Epithelial cell of prostate (primary cell): ENCODE data around the gene MCCD1.
"Not testable (repeated sequence)": the region's sequence is repeated elsewhere in the genome, so short reads cannot be mapped to it uniquely, and the experiment has no call there.

ENCODE experiments used
- DNase-seq: peaks from one replicate; pipeline ENCODE4 v3.0.0-alpha.2; 2011; ENCODE audit warnings: low read depth, low spot score
- H3K27ac ChIP-seq: fragments of 450-650 bp; 2 replicates; pipeline ENCODE4 v1.5.1; 2017; ENCODE audit warnings: mild to moderate bottlenecking

MCCD1 gene

DNA sequence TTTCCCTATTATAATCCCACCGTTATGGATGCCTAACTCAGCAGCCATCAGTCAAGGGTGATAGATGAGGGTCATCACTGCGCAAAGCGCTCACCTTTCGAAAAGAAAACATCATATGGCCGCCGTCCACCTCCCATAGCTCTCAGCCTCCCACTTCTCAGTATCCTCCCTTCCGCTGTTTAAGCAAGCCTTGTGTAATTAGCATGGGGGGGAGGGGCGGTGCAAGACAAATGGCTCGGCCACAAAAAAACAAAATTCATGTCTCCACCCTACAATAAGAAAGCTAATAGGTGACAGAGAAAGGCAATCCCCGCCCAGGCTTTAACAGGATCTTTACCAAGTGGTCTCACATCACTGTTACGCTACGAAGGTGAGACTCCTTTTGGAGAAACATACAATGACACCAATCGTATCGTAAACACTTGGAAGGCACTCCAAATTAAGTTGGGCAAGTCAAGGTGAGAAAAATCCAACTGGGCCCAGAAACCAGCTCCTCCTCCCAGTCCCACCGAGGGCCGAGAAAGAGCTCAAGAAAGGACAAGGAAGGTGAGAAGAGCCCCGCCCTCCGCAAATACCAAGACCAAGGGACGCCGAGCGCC is 12.4 kb downstream of the MCCD1 start:
- H3K27ac ChIP-seq = peak overlapping the region; percentile 91
- DNase-seq = no peak

- peak within 1 kb of the TSS; percentile 91 for H3K27ac ChIP-seq
- DNase-seq = peak; percentile 76
These were observed 13.1 kb downstream of the MCCD1 start, which contains the start of gene DDX39B for GRCh38 chr6:31541658-31542521. DDX39B (minus strand) TSS chr6:31542003; CDS start chr6:31540532, 1,471 bp downstream.

GRCh38 chr6:31543639-31544038 is 14.9 kb downstream of the MCCD1 start:
- DNase-seq = no peak
- no peak overlapping the region for H3K27ac ChIP-seq

DNA sequence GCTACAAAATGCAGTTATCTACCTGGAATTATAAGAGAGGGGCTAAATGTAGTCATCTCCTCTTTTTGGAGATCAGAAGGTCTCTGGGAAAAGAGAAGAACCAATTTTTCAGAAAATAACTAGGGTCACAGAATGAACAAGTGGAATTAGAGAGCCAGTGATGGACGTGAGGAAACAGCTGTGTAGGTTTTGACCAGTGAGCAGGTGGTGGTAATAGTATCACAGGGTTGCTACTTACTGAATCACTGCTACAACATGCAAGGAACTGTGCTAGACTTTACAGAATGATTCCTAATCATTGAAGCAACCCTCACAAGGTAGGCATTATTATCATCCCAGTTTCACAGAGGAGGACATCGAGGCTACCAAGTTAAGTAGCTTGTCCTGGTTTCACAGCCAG is 15.9 kb downstream of the MCCD1 start:
- DNase-seq = no peak
- no peak overlapping the region for H3K27ac ChIP-seq

- H3K27ac ChIP-seq = no peak overlapping the region
- no peak for DNase-seq
These were observed 16.5 kb downstream of the MCCD1 start for GRCh38 chr6:31545291-31545690.

DNA sequence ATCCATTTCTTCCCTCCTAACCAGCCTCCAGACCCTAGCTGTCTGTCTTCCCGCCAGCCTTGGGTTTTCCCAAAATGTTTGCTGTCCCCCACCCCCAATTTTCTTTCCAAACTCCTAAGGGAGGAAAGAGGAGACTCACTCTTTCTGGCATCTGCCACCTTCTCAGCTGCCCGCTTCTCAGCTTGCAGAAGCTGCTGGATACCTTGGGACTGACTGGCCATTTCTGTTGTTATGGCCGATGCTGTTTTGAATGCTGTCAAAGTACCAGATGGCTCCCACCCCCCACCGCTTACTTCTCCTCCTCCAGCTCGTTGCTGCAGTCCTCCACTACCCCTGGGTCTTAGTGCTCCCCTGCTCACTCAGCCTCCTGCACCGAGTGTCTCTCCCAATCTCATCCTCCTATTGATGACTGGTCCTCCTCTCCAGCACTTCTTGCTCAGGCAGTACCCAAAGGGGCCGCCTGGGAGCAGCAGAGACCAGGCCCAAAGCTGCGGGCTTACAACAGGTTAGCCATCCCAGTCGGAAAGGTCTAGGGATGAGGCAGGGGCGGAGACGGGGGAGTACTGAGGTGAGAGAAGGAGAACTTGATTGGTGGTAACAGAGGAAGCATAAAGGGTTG is 17.7 kb downstream of the MCCD1 start, which contains the start of gene ATP6V1G2:
Gene ATP6V1G2, minus strand, starts transcription at position 270 of the 619 bp plus-strand sequence. Its CDS starts 49 bp downstream, at position 221.
- H3K27ac ChIP-seq = peak within 1 kb of the TSS; percentile 94
- peak; percentile 80 for DNase-seq

DNA sequence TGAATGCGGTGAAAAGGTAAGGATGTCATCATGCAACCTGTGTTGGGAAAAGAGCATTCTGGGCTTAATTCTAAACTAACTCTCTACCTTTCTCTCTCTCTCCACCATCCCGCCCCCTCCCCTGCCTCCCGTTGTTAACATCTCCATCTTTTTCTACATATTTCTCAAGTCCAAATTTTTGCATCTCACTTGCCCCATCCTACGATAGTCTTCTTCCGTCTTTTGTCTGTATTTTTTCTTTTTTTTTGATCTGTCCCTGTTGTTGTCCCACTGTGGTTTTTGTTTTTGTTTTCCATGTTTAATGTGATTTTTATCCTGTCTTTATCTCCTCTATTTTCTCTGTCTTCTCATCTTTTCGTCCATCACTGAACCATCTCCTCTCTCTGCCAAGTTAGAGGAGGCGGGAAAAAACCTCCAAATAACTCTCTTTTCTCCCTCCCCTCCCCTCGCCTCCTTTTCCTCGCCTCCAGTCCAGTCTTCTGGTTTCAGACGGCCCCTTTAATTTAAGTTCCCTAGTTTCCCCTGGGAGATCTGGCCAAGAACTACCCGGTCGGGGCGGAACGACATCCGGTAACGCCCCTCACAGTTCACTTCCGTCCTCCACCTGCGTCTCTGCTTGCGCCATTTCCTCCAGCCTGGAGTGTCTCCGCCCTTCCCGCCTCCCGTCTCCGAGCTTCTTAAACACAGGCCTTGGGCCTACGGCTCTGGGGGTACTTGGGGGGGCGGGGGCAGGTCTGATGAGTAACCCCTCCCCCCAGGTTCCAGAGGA is 18.4 kb downstream of the MCCD1 start, which contains the start of gene NFKBIL1:
Gene NFKBIL1, plus strand, starts transcription at position 651 of the 769 bp plus-strand sequence. Its CDS starts 87 bp downstream, at position 738.
- DNase-seq = peak; percentile 73
- peak within 1 kb of the TSS; percentile 94 for H3K27ac ChIP-seq

GRCh38 chr6:31547727-31548543 is 19.2 kb downstream of the MCCD1 start:
- DNase-seq = no peak
- H3K27ac ChIP-seq = peak overlapping the region; percentile 94

- peak overlapping the region; percentile 94 for H3K27ac ChIP-seq
- DNase-seq = no peak
These were observed 19.7 kb downstream of the MCCD1 start for GRCh38 chr6:31548544-31548873.

- DNase-seq, H3K27ac ChIP-seq: not testable (repeated sequence)
These were observed 22.6 kb downstream of the MCCD1 start for GRCh38 chr6:31551371-31551770.

DNA sequence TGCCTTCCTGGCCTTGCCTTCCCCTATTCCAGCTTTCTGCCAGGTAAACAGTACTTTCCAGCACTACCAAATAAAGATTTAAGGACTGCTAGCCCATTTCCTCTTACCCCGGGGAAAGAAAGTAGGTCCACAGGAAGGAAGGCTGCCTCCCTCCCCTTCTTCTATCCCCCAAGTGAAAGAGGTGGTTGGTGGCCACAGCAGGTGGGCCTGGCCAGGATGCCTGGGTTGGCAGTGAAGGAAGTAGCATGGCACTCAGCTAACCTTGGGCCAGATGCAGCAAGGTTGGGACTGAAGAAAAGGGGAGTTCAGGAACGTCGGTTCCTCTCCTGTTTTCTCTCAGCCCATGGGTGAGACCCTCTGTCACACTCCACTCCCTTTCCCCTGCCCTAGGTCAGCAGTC is 27.5 kb downstream of the MCCD1 start:
- H3K27ac ChIP-seq = no peak overlapping the region
- DNase-seq = no peak

DNA sequence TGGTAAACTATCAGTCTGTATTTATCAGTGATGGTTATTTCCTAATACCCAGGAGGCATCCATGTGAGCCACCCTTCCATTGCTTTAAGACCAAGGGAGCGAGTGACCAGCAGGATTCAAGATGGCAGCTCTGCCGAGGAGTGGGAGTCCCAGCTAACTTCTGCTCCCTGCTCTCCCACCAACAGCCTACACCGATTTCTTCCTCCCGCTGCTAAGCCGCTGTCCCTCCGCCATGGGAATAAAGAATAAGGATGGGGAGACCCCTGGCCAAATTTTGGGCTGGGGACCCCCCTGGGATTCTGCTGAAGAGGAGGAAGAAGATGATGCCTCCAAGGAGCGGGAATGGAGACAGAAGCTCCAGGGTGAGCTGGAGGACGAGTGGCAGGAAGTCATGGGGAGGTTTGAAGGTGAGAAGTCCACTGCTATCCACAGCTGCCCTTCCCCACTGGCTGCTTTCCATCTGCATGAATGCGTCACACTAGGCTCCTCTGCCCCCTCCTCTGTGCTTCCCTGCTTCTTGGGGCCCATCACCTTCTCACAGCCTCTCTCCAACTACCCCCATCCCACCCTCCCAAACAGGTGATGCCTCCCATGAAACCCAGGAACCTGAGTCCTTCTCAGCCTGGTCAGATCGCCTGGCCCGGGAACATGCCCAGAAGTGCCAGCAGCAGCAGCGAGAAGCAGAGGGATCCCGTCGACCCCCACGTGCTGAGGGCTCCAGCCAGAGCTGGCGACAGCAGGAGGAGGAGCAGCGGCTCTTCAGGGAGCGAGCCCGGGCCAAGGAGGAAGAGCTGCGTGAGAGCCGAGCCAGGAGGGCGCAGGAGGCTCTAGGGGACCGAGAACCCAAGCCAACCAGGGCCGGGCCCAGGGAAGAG is 28.9 kb downstream of the MCCD1 start:
- H3K27ac ChIP-seq = no peak overlapping the region
- no peak for DNase-seq

GRCh38 chr6:31558318-31558625 is 29.5 kb downstream of the MCCD1 start:
- H3K27ac ChIP-seq = no peak overlapping the region
- DNase-seq = no peak

- peak overlapping the region; percentile 42 for H3K27ac ChIP-seq
- DNase-seq = no peak
These were observed 30.1 kb downstream of the MCCD1 start for GRCh38 chr6:31558631-31559500.

DNA sequence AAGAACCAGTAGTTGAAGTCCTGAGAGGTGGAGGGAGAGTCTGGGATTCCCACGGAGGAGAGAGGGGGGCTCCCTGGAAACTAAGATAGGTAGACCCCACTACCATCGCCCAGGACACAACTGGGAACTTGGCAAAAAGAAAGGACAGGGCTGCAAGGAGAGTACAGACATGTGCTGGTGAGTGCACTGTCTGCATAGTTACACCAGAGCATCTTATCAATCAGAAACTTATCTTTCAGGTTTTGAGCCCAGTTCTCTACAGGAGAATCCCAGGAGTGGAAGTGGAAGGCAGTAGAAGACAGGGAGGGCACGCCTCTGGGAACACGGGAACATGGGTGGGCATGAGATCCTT is 30.8 kb downstream of the MCCD1 start:
- peak overlapping the region; percentile 42 for H3K27ac ChIP-seq
- DNase-seq = no peak

DNA sequence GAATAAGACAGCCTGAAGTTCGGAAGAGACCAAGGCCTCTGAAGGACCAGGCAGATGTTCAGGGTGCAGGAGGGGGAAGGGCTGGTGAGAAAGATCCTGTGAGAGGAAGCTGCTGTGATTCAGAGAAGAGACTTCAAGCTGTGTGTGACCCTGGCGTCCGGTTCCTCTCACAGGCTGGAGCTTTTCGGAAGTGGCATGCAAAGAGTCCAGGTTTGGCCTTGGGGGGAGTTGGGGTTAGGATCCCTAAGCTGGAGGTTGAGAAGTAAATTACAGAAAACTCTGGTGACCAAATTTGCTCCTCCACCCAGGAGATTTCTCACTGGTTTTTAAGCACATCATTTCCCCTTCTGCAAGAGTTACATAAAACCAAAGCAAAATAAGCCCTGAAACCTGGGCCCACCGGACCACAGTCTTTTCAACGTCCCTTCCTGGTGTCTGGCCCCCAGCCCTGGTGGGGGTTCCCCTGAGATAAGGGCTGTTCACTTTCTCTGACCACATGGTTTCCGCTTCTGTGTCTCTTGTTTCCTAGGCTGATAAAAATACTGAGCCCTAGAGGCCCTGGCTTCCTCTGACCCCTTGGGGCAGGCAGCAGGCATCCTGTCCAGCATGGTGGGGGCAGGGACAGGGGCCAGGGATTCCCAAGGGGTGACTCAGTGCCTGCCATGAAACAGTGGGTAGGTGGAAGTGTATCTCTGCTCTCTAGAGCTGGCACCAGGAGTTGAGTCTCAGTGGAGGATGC is 31.4 kb downstream of the MCCD1 start:
- peak overlapping the region; percentile 42 for H3K27ac ChIP-seq
- no peak for DNase-seq

DNA sequence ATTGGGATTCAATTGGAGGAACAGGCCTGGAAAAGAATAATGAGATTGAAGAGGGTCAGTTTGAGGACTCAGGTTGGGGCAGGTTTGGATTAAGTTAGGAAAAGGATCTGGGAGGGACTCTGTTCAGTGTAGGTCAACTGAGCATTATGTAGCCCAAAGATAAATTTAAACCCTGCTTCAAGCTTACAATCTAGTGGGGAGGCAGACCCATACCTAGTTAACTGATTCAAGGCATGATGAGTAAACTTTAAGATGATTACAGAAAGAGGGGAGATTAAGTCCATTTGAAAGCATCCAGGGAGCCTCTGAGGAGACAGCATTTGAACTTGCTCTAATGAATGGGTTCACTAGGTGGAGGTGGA is 31.9 kb downstream of the MCCD1 start:
- peak overlapping the region; percentile 42 for H3K27ac ChIP-seq
- DNase-seq = no peak
